HEK293 (cell line): ENCODE data around the gene UBTD1.

Experiments used
- CTCF ChIA-PET: fragments of 350-600 bp; formaldehyde crosslinking; extraction: SDS; loops from one replicate; lab custom pipeline; 2021; ENCODE audit warnings: antibody characterized with exemption; lab: Yijun Ruan, JAX
- POLR2A ChIA-PET: fragments of 300-600 bp; formaldehyde crosslinking; extraction: SDS; loops from one replicate; lab custom pipeline; 2020; ENCODE audit warnings: antibody characterized with exemption, inconsistent platforms; lab: Yijun Ruan, JAX
- H3K27ac ChIP-seq: fragments of 200-500 bp; sonication (Bioruptor generic); 2 replicates; pipeline ENCODE4 v1.5.1; 2014; ENCODE audit warnings: low read depth, low read length, control low read depth, inconsistent platforms; ENCODE audit errors: extremely low read depth
- H3K36me3 ChIP-seq, 2 experiments: fragments of 200-500 bp in 1 of 2; sonication (Bioruptor generic) in 1 of 2; 1 replicate in 1 of 2; 2 replicates in 1 of 2; pipeline ENCODE4 v1.5.1; 2014 to 2017; ENCODE audit warnings: inconsistent platforms in 2 of 2, low read length in 2 of 2; ENCODE audit not compliant: control insufficient read depth in 2 of 2, insufficient read depth in 1 of 2
- H3K4me1 ChIP-seq: fragments of 200-500 bp; sonication (Bioruptor generic); 2 replicates; pipeline ENCODE4 v1.5.1; 2014; ENCODE audit warnings: mild to moderate bottlenecking, low read length, inconsistent platforms; ENCODE audit not compliant: control insufficient read depth, insufficient read depth
- H3K4me3 ChIP-seq: 2 replicates; pipeline ENCODE4 v1.5.1; 2011; ENCODE audit warnings: low read depth, mild to moderate bottlenecking, control low read depth, low read length, moderate library complexity
- H3K9me3 ChIP-seq: fragments of 200-500 bp; sonication (Bioruptor generic); 2 replicates; pipeline ENCODE4 v1.5.1; 2014; ENCODE audit warnings: low read depth, low read length, inconsistent platforms; ENCODE audit not compliant: control insufficient read depth, insufficient read depth
- CTCF ChIP-seq: fragments of 450-650 bp; formaldehyde crosslinking; IDR thresholded peaks from 2 replicates; pipeline ENCODE4 v1.5.1; 2016; ENCODE audit warnings: missing biosample characterization, missing genetic modification characterization
- EGR2 ChIP-seq: fragments of 450-650 bp; formaldehyde crosslinking; IDR thresholded peaks from 2 replicates; pipeline ENCODE4 v1.5.1; 2016; ENCODE audit warnings: low read depth, missing biosample characterization, missing genetic modification characterization
- KLF8 ChIP-seq: fragments of 450-650 bp; formaldehyde crosslinking; IDR thresholded peaks from 2 replicates; pipeline ENCODE4 v1.5.1; 2016; ENCODE audit warnings: missing biosample characterization, missing genetic modification characterization
- ZBTB1 ChIP-seq: fragments of 450-650 bp; formaldehyde crosslinking; IDR thresholded peaks from 2 replicates; pipeline ENCODE4 v1.5.1; 2016; ENCODE audit warnings: missing biosample characterization, missing genetic modification characterization
- ZBTB8A ChIP-seq: fragments of 450-650 bp; formaldehyde crosslinking; IDR thresholded peaks from 2 replicates; pipeline ENCODE4 v1.5.1; 2016; ENCODE audit warnings: missing biosample characterization, missing genetic modification characterization
- ZFP41 ChIP-seq: fragments of 450-650 bp; formaldehyde crosslinking; IDR thresholded peaks from 2 replicates; pipeline ENCODE4 v1.5.1; 2016; ENCODE audit warnings: missing biosample characterization, missing genetic modification characterization, borderline replicate concordance
- ZNF114 ChIP-seq: fragments of 450-650 bp; formaldehyde crosslinking; IDR thresholded peaks from 2 replicates; pipeline ENCODE4 v1.5.0; 2017; ENCODE audit warnings: missing biosample characterization, missing genetic modification characterization
- ZNF121 ChIP-seq: fragments of 450-650 bp; formaldehyde crosslinking; IDR thresholded peaks from 2 replicates; pipeline ENCODE4 v1.5.1; 2016; ENCODE audit warnings: missing biosample characterization, missing genetic modification characterization
- ZNF223 ChIP-seq: fragments of 450-650 bp; formaldehyde crosslinking; IDR thresholded peaks from 2 replicates; pipeline ENCODE4 v1.5.1; 2016; ENCODE audit warnings: missing biosample characterization, missing genetic modification characterization
- ZNF354C ChIP-seq: fragments of 450-650 bp; formaldehyde crosslinking; IDR thresholded peaks from 2 replicates; pipeline ENCODE4 v1.5.1; 2016; ENCODE audit warnings: missing biosample characterization, missing genetic modification characterization, low read depth, borderline replicate concordance
- ZNF404 ChIP-seq: fragments of 450-650 bp; formaldehyde crosslinking; IDR thresholded peaks from 2 replicates; pipeline ENCODE4 v1.5.1; 2017; ENCODE audit warnings: missing biosample characterization, missing genetic modification characterization
- ZNF423 ChIP-seq: fragments of 450-650 bp; formaldehyde crosslinking; IDR thresholded peaks from 2 replicates; pipeline ENCODE4 v1.5.1; 2016; ENCODE audit warnings: missing biosample characterization, missing genetic modification characterization
- ZNF433 ChIP-seq: fragments of 450-650 bp; formaldehyde crosslinking; IDR thresholded peaks from 2 replicates; pipeline ENCODE4 v1.5.1; 2016; ENCODE audit warnings: missing biosample characterization, missing genetic modification characterization, low read depth
- ZNF449 ChIP-seq: fragments of 450-650 bp; formaldehyde crosslinking; IDR thresholded peaks from 2 replicates; pipeline ENCODE4 v1.5.1; 2017; ENCODE audit warnings: missing biosample characterization, mild to moderate bottlenecking, missing genetic modification characterization, moderate library complexity
- ZNF549 ChIP-seq: fragments of 450-650 bp; IDR thresholded peaks from 2 replicates; pipeline ENCODE4 v1.5.1; 2018; ENCODE audit warnings: missing biosample characterization, missing genetic modification characterization, mild to moderate bottlenecking, inconsistent platforms, moderate library complexity
- ZNF621 ChIP-seq: fragments of 450-650 bp; formaldehyde crosslinking; IDR thresholded peaks from 2 replicates; pipeline ENCODE4 v1.5.1; 2017; ENCODE audit warnings: missing biosample characterization, missing genetic modification characterization
- ZNF654 ChIP-seq: fragments of 450-650 bp; formaldehyde crosslinking; IDR thresholded peaks from 2 replicates; pipeline ENCODE4 v1.5.1; 2016; ENCODE audit warnings: low read depth, missing biosample characterization, missing genetic modification characterization

UBTD1 gene

GRCh38 chr10:97502916-97503315 lies 4.2 kb downstream of the UBTD1 start:
- Histone ChIP-seq H3K27ac (no peak overlapping the region), H3K4me1 (no peaks in the 10 kb centered on the region), H3K9me3 (no peaks in the 10 kb centered on the region), H3K36me3 (no peaks in the 10 kb centered on the region), H3K4me3 (no peak overlapping the region)
- TF ChIP-seq ZNF114 (tag by site-specific recombination) (no peak), ZNF121 (tag by site-specific recombination) (peak; percentile 76)
- POLR2A ChIA-PET: no interaction called here
- CTCF ChIA-PET: interaction anchor here (0.6 to 1.0 kb wide), 2 partner anchors 28 to 224 kb away, joined by 3 read pairs; no protein-coding TSS in a partner anchor

GRCh38 chr10:97503406-97503805 lies 4.7 kb downstream of the UBTD1 start:
- CTCF ChIA-PET: interaction anchor here (1.0 kb wide), 1 partner anchor 29 kb away, joined by 3 read pairs; no protein-coding TSS in a partner anchor
- TF ChIP-seq ZNF449 (tag by site-specific recombination): peak; percentile 98
- TF ChIP-seq ZFP41 (tag by site-specific recombination): no peak
- 0 out of 2 replicates have a peak, but pooled peaks have one; percentile 25 for TF ChIP-seq ZBTB8A
- POLR2A ChIA-PET: no interaction called here
- Histone ChIP-seq H3K36me3 (no peaks in the 10 kb centered on the region), H3K9me3 (no peaks in the 10 kb centered on the region), H3K27ac (no peak overlapping the region), H3K4me1 (no peaks in the 10 kb centered on the region), H3K4me3 (no peak overlapping the region)

GRCh38 chr10:97505152-97505551 lies 6.4 kb downstream of the UBTD1 start:
- Histone ChIP-seq H3K4me1 (no peaks in the 10 kb centered on the region), H3K4me3 (no peak overlapping the region), H3K27ac (no peak overlapping the region), H3K9me3 (no peaks in the 10 kb centered on the region), H3K36me3 (no peaks in the 10 kb centered on the region)
- CTCF ChIA-PET: interaction anchor here (0.5 kb wide), 1 partner anchor 125 kb away, joined by 4 read pairs; no protein-coding TSS in a partner anchor
- POLR2A ChIA-PET: no interaction called here
- TF ChIP-seq ZBTB1 (tag by site-specific recombination) (no peak), ZNF433 (tag by site-specific recombination) (no peak), ZNF354C (no peak), ZNF223 (tag by site-specific recombination) (no peak), EGR2 (tag by site-specific recombination) (no peak), ZNF423 (tag by site-specific recombination) (no peak), CTCF (tag by site-specific recombination) (no peak), KLF8 (tag by site-specific recombination) (no peak), ZNF654 (tag by site-specific recombination) (no peak), ZNF621 (tag by site-specific recombination) (no peak), ZNF404 (no peak), ZNF549 (tag by site-specific recombination) (no peak)
